GM23338 (cell line): ENCODE results near the gene CDKN2D. TPM values are rescaled to one million over a fixed set of nuclear protein-coding genes. Genes with fewer than 3 reads are reported as not detected.

Experiments used
- ATAC-seq: fragments of 200-7000 bp; cut with Tn5 transposase; 3 replicates; pipeline ENCODE4 v1.9.1; 2020
- DNase-seq: peaks from one replicate; pipeline ENCODE4 v3.0.0-alpha.2; 2015; ENCODE audit warnings: low spot score
- H2AFZ ChIP-seq: fragments of 200-600 bp; sonication (generic); 2 replicates; pipeline ENCODE4 v1.8.0; 2016; ENCODE audit warnings: antibody characterized with exemption, mild to moderate bottlenecking, moderate library complexity
- H3F3A ChIP-seq: fragments of 200-600 bp; sonication (generic); replicated peaks from 2 replicates; pipeline ENCODE4 v1.8.0; 2017; ENCODE audit warnings: antibody characterized with exemption, mixed run types, low read depth
- H3K27ac ChIP-seq: fragments of 200-600 bp; sonication (generic); 2 replicates; pipeline ENCODE4 v1.6.1; 2016; ENCODE audit warnings: low read depth
- H3K27me3 ChIP-seq: fragments of 200-600 bp; sonication (generic); 2 replicates; pipeline ENCODE4 v1.8.0; 2016; ENCODE audit warnings: mild to moderate bottlenecking, mixed run types, moderate library complexity; ENCODE audit not compliant: insufficient read depth
- H3K36me3 ChIP-seq: fragments of 200-600 bp; sonication (generic); 2 replicates; pipeline ENCODE4 v1.8.0; 2016; ENCODE audit warnings: mild to moderate bottlenecking; ENCODE audit not compliant: insufficient read depth
- H3K4me1 ChIP-seq: fragments of 200-600 bp; sonication (generic); 2 replicates; pipeline ENCODE4 v1.8.0; 2016; ENCODE audit warnings: mild to moderate bottlenecking, moderate library complexity; ENCODE audit not compliant: insufficient read depth
- H3K4me2 ChIP-seq: fragments of 200-600 bp; sonication (generic); 2 replicates; pipeline ENCODE4 v1.7.1; 2017; ENCODE audit warnings: mixed run types
- H3K4me3 ChIP-seq: fragments of 200-600 bp; sonication (generic); 2 replicates; pipeline ENCODE4 v1.6.1; 2016; ENCODE audit warnings: mixed run types
- H3K79me2 ChIP-seq: fragments of 200-600 bp; sonication (generic); replicated peaks from 2 replicates; pipeline ENCODE4 v1.8.0; 2017; ENCODE audit warnings: mild to moderate bottlenecking; ENCODE audit not compliant: insufficient read depth
- H3K9me2 ChIP-seq: fragments of 200-600 bp; sonication (generic); 2 replicates; pipeline ENCODE4 v1.8.0; 2017; ENCODE audit not compliant: insufficient read depth
- H4K20me1 ChIP-seq: fragments of 200-600 bp; sonication (generic); replicated peaks from 2 replicates; pipeline ENCODE4 v1.8.0; 2017; ENCODE audit warnings: mild to moderate bottlenecking; ENCODE audit not compliant: insufficient read depth
- H3K27ac Mint-ChIP-seq: 2 replicates; pipeline ENCODE4 v1.8.0; 2020; ENCODE audit warnings: inconsistent platforms, mild to moderate bottlenecking, moderate library complexity, mixed read lengths
- H3K27me3 Mint-ChIP-seq: 3 replicates; pipeline ENCODE4 v1.8.0; 2022; ENCODE audit warnings: low read depth, mild to moderate bottlenecking, moderate library complexity, mixed read lengths, inconsistent platforms; ENCODE audit not compliant: insufficient read depth, poor library complexity
- H3K36me3 Mint-ChIP-seq: 3 replicates; pipeline ENCODE4 v1.8.0; 2021; ENCODE audit warnings: low read depth, mild to moderate bottlenecking, inconsistent platforms, moderate library complexity, mixed read lengths
- H3K4me1 Mint-ChIP-seq: 3 replicates; pipeline ENCODE4 v1.8.0; 2020; ENCODE audit warnings: mild to moderate bottlenecking, inconsistent platforms, mixed read lengths
- H3K4me3 Mint-ChIP-seq: 3 replicates; pipeline ENCODE4 v1.8.0; 2021; ENCODE audit warnings: moderate library complexity, mild to moderate bottlenecking, inconsistent platforms, mixed read lengths
- H3K9me3 Mint-ChIP-seq: 3 replicates; pipeline ENCODE4 v1.8.0; 2020; ENCODE audit warnings: moderate library complexity, mild to moderate bottlenecking, inconsistent platforms, mixed read lengths
- EZH2phosphoT487 ChIP-seq: fragments of 200-600 bp; sonication (generic); IDR thresholded peaks from one replicate; pipeline ENCODE4 v1.8.1; 2018; ENCODE audit warnings: antibody characterized with exemption; ENCODE audit not compliant: unreplicated experiment
- STAT1 ChIP-seq: IDR thresholded peaks from one replicate; pipeline ENCODE4 v1.6.1; 2016; ENCODE audit warnings: antibody characterized with exemption; ENCODE audit not compliant: unreplicated experiment
- ZNF331 ChIP-seq: fragments of 250-450 bp; sonication (Bioruptor Pico); IDR thresholded peaks from 2 replicates; pipeline ENCODE4 v1.5.0; 2020; ENCODE audit warnings: low read depth, mild to moderate bottlenecking, moderate library complexity
- polyA plus RNA-seq: library from polyadenylated mRNA; unstranded; fragments of >200 nt; fragmentation: Nextera tagmentation; extraction: Ambion mirVana; gene quantifications from 2 replicates; pipeline ENCODE4 v1.2.1, GENCODE V29; 2016
- total RNA-seq: library from RNA; depleted of rRNA; stranded (reverse); fragments of >200 nt; shearing (Covaris generic); gene quantifications from 2 replicates; pipeline ENCODE4 v1.2.3, GENCODE V29; 2014
- TF ChIP-seq, protein P1 (sequence below), 2 experiments: fragments of 200-600 bp in 1 of 2; sonication (generic) in 1 of 2; conservative IDR thresholded peaks; 2 replicates each; pipeline versions ENCODE4 v1.5.1 to v1.6.1; 2016 to 2017; ENCODE audit warnings: antibody characterized with exemption in 2 of 2, low read depth in 2 of 2, mild to moderate bottlenecking in 2 of 2, moderate library complexity in 1 of 2
- TF ChIP-seq, protein P2 (sequence below): IDR thresholded peaks from one replicate; pipeline ENCODE4 v1.6.1; 2018; ENCODE audit warnings: antibody characterized with exemption; ENCODE audit not compliant: unreplicated experiment

CDKN2D gene
- total and polyA plus RNA-seq, 2 experiments from 2014 or later = 1.4 to 4.0 TPM

DNA sequence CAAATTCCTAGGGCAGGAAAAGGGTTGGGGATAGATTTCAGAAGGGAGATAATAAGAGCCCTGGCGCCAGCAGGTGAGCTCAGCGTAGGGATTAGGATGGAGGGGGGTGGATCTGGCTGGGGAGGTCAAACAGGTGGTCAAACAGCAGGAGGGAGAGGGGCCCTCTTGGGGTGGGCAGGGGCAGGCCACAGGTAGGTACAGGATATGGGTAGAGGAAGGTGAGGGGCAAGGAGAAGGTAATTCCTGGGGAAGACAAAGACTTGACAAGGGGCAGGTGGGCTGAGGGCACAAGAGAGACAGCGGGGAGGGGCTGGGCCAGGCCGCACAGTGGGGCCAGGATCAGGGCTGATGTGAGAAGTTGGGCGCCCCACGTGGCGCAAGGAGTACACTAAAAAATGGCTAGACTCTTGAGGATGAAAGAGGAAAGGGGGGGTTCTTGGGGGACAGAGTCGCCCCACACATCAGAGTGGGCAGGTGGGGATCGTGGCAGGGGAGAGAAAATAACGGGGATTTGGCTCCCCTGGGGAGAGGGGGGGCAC, 3.7 kb downstream of the CDKN2D start:
- no peaks in the 10 kb centered on the region for H3K27me3 ChIP-seq
- H3K4me1 ChIP-seq = peaks cover 23% of the 10 kb centered on the region
- no peaks in the 10 kb centered on the region for H3K9me2 ChIP-seq
- Mint-ChIP-seq H3K36me3 (peaks cover 42% of the 10 kb centered on the region), H3K4me1 (peaks cover 31% of the 10 kb centered on the region), H3K27me3 (peaks cover 27% of the 10 kb centered on the region), H3K4me3 (peak overlapping the region; percentile 94), H3K9me3 (peaks cover 2% of the 10 kb centered on the region; the same call in 2 of the 3 replicates), H3K27ac (peak overlapping the region; percentile 94)
- H3K36me3 ChIP-seq = 0 out of 2 replicates have a peak, but pooled peaks cover 11% of the 10 kb centered on the region
- ATAC-seq = peak; percentile 29
- peaks cover 5% of the 10 kb centered on the region for H4K20me1 ChIP-seq
- peak overlapping the region; percentile 91 for H2AFZ ChIP-seq
- H3F3A ChIP-seq = peaks cover 29% of the 10 kb centered on the region
- H3K4me2 ChIP-seq = peak overlapping the region; percentile 93
- peak; percentile 75 for DNase-seq
- no peak for TF ChIP-seq STAT1
- TF ChIP-seq, protein P1, sequence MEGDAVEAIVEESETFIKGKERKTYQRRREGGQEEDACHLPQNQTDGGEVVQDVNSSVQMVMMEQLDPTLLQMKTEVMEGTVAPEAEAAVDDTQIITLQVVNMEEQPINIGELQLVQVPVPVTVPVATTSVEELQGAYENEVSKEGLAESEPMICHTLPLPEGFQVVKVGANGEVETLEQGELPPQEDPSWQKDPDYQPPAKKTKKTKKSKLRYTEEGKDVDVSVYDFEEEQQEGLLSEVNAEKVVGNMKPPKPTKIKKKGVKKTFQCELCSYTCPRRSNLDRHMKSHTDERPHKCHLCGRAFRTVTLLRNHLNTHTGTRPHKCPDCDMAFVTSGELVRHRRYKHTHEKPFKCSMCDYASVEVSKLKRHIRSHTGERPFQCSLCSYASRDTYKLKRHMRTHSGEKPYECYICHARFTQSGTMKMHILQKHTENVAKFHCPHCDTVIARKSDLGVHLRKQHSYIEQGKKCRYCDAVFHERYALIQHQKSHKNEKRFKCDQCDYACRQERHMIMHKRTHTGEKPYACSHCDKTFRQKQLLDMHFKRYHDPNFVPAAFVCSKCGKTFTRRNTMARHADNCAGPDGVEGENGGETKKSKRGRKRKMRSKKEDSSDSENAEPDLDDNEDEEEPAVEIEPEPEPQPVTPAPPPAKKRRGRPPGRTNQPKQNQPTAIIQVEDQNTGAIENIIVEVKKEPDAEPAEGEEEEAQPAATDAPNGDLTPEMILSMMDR (conservative IDR thresholded peaks at IDR 0.05; ENCODE audit: low read depth in 2 of 2) = peak; percentile 24 to 40; a peak in 3 of 4 replicates
- TF ChIP-seq, protein P2, sequence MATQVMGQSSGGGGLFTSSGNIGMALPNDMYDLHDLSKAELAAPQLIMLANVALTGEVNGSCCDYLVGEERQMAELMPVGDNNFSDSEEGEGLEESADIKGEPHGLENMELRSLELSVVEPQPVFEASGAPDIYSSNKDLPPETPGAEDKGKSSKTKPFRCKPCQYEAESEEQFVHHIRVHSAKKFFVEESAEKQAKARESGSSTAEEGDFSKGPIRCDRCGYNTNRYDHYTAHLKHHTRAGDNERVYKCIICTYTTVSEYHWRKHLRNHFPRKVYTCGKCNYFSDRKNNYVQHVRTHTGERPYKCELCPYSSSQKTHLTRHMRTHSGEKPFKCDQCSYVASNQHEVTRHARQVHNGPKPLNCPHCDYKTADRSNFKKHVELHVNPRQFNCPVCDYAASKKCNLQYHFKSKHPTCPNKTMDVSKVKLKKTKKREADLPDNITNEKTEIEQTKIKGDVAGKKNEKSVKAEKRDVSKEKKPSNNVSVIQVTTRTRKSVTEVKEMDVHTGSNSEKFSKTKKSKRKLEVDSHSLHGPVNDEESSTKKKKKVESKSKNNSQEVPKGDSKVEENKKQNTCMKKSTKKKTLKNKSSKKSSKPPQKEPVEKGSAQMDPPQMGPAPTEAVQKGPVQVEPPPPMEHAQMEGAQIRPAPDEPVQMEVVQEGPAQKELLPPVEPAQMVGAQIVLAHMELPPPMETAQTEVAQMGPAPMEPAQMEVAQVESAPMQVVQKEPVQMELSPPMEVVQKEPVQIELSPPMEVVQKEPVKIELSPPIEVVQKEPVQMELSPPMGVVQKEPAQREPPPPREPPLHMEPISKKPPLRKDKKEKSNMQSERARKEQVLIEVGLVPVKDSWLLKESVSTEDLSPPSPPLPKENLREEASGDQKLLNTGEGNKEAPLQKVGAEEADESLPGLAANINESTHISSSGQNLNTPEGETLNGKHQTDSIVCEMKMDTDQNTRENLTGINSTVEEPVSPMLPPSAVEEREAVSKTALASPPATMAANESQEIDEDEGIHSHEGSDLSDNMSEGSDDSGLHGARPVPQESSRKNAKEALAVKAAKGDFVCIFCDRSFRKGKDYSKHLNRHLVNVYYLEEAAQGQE = no peak
- H3K27ac ChIP-seq = peak overlapping the region; percentile 87
- H3K79me2 ChIP-seq = peaks cover 12% of the 10 kb centered on the region
- H3K4me3 ChIP-seq = peak overlapping the region; percentile 92

DNA sequence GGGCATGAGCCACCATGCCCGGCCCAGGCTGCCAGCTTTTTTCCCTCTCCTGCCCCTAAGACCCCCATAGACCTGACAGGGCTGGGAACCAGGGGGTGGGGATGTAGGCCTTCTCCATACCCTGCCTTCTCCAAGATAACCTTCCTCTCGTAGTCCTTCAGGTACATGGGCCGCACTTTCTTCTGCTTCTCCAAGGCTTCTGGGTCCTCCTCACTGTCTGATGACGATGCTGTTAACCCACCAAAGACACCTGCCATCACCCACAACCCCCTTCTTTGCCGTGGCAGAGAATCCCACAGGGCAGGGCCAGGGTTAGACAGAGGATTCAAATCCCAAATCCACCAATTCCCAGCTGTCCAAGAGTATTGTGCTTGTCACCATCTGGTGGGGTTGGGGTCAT, 6.2 kb downstream of the CDKN2D start:
- no peak overlapping the region for H3K4me2 ChIP-seq
- H3K4me1 ChIP-seq = peaks cover 18% of the 10 kb centered on the region
- no peak overlapping the region for H3K4me3 ChIP-seq
- H2AFZ ChIP-seq = no peak overlapping the region
- peaks cover 59% of the 10 kb centered on the region for H3K36me3 Mint-ChIP-seq
- H4K20me1 ChIP-seq = peaks cover 5% of the 10 kb centered on the region
- H3K4me3 Mint-ChIP-seq = no peak overlapping the region
- DNase-seq (no peak), ATAC-seq (no peak)
- peaks cover 22% of the 10 kb centered on the region for H3K27me3 Mint-ChIP-seq
- H3K27ac ChIP-seq = no peak overlapping the region
- peaks cover 24% of the 10 kb centered on the region for H3K4me1 Mint-ChIP-seq
- H3K79me2 ChIP-seq = peaks cover 12% of the 10 kb centered on the region
- no peak overlapping the region for H3K27ac Mint-ChIP-seq
- H3K36me3 ChIP-seq = 0 out of 2 replicates have a peak, but pooled peaks cover 20% of the 10 kb centered on the region
- no peaks in the 10 kb centered on the region for H3K27me3 ChIP-seq
- no peaks in the 10 kb centered on the region for H3K9me2 ChIP-seq
- TF ChIP-seq STAT1 (no peak), EZH2phosphoT487 (no peak), ZNF331 (no peak)
- TF ChIP-seq, protein P1 (conservative IDR thresholded peaks at IDR 0.05; ENCODE audit: low read depth in 2 of 2) = no peak
- TF ChIP-seq, protein P2 = no peak
- H3F3A ChIP-seq = peaks cover 14% of the 10 kb centered on the region
- H3K9me3 Mint-ChIP-seq = no peaks in the 10 kb centered on the region; the same call in 2 of the 3 replicates
